Epithelial cell of proximal tubule (primary cell): ENCODE data around the gene CNGB1. TPM values are rescaled to one million over a fixed set of nuclear protein-coding genes. Genes with fewer than 3 reads are reported as not detected.
"Not testable (repeated sequence)": the region's sequence is repeated elsewhere in the genome, so short reads cannot be mapped to it uniquely, and the experiment has no call there.

Experiments used
- DNase-seq: peaks from one replicate; pipeline ENCODE4 v3.0.0-alpha.2; 2011; ENCODE audit warnings: low read depth
- H3K4me3 ChIP-seq: 2 replicates; pipeline ENCODE4 v1.5.1; 2011; ENCODE audit warnings: low read depth, mild to moderate bottlenecking, low read length
- total RNA-seq: library from RNA; depleted of rRNA; stranded (reverse); fragments of >200 nt; gene quantifications from 2 replicates; pipeline ENCODE4 v1.2.3, GENCODE V29; 2015
- TF ChIP-seq, protein P1 (sequence below): conservative IDR thresholded peaks from 2 replicates; pipeline ENCODE4 v1.5.1; 2012; ENCODE audit warnings: low read depth, mild to moderate bottlenecking, low read length

The CNGB1 gene
- total RNA-seq, 1 donor from 2014 or later, result 1.4 TPM

DNA sequence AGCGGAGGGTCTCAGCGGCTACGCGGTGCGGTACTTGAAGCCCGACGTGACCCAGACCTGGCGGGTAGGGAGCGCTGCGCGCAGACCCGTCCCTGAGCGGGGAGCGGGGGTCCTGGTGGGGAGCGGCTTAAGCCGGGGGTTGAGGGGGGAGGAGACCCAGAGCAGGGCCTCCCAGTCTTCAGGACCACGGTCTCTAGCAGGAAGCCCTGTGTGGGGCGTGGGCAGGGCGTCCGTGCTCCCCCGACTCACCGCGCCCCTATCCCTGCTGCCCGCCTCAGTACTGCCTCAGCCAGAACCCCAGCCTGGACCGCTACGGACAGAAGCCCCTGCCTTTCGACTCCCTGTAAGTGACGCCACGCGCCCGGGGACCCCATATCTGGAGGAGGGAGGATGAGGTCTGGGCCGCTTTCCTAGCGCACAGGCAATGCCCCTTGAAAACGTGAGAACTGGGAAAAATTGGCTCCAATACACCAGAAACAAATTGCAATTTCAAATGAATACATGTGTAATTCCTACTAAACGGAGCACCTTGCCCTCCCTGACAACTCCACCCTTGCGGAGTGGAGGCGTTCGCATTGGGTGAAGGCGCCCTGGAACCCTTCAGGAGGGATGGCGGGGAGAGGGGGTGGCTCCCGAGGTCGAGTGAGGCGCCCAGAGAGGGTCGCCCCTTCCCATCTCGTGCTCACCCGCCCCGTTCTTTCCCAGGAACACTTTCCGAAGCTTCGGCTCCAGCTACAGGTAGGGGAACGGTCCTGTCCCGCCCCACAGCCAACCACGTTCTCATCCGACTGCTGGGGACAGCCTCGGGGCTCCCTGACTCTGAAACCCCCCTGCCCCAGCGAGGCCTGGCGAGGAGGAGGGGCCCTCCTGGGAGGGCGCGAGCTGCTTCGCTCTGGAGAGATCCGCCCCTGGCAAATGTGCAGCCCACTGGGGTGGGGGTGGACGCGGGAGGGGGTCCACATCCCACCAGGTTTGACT is 14.6 kb upstream of the CNGB1 start:
- no peak for DNase-seq
- H3K4me3 ChIP-seq, result peak overlapping the region; percentile 52

GRCh38 chr16:57984443-57985203 is 13.7 kb upstream of the CNGB1 start:
- DNase-seq, result no peak
- TF ChIP-seq, protein P1, sequence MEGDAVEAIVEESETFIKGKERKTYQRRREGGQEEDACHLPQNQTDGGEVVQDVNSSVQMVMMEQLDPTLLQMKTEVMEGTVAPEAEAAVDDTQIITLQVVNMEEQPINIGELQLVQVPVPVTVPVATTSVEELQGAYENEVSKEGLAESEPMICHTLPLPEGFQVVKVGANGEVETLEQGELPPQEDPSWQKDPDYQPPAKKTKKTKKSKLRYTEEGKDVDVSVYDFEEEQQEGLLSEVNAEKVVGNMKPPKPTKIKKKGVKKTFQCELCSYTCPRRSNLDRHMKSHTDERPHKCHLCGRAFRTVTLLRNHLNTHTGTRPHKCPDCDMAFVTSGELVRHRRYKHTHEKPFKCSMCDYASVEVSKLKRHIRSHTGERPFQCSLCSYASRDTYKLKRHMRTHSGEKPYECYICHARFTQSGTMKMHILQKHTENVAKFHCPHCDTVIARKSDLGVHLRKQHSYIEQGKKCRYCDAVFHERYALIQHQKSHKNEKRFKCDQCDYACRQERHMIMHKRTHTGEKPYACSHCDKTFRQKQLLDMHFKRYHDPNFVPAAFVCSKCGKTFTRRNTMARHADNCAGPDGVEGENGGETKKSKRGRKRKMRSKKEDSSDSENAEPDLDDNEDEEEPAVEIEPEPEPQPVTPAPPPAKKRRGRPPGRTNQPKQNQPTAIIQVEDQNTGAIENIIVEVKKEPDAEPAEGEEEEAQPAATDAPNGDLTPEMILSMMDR, result no peak

More for the DNA sequence above, 14.6 kb upstream of the CNGB1 start:
- TF ChIP-seq, protein P1, result no peak

DNA sequence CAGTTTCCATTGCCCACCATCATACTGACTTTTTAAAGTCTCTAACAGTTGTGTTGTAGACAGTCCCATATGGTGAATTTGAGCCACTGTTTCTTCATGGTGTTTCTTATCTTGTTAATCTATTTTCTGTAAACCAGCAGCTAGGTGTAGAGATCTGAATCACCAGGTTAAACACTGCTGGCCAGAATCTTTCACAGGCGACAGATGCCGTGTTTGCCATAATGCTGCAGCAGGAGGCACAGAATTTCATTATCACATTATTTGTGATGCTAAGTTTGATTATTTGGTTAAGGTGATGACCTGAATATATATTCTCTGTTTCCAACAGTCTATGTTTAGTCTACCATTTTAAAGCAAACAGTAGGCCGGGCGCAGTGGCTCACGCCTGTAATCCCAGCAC is 11.5 kb upstream of the CNGB1 start:
- DNase-seq, result no peak
- TF ChIP-seq, protein P1, result no peak

More at GRCh38 chr16:57984443-57985203, 13.7 kb upstream of the CNGB1 start:
- peak overlapping the region; percentile 52 for H3K4me3 ChIP-seq

GRCh38 chr16:57981636-57982035 is 10.7 kb upstream of the CNGB1 start:
- TF ChIP-seq, protein P1, result no peak
- DNase-seq, result no peak
- H3K4me3 ChIP-seq, result no peak overlapping the region

More for the DNA sequence above, 11.5 kb upstream of the CNGB1 start:
- no peak overlapping the region for H3K4me3 ChIP-seq

GRCh38 chr16:57979006-57979585 is 8.2 kb upstream of the CNGB1 start:
- TF ChIP-seq, protein P1, result no peak
- no peak for DNase-seq
- no peak overlapping the region for H3K4me3 ChIP-seq

DNA sequence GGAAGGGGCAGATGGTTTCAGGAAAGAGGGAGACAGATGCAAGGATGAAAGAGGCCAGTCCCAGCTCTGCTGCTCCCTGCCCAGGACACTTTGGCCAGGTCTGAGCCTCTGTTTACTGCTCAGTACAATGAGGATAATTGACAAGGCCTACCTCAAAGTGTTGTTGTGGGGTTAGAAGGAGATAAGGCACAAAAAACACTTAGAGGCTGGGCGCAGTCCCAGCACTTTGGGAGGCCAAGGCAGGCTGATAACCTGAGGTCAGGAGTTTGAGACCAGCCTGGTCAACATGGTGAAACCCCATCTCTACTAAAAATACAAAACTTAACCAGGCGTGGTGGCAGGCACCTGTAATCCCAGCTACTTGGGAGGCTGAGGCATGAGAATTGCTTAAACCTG is 7.1 kb upstream of the CNGB1 start:
- H3K4me3 ChIP-seq, DNase-seq: not testable (repeated sequence)
